Psoas muscle (tissue), 8 donors: ENCODE results near the gene C19orf53. TPM values are rescaled to one million over a fixed set of nuclear protein-coding genes. Genes with fewer than 3 reads are reported as not detected.

Experiments used
- ATAC-seq, 4 donors: fragments of 200-7000 bp; cut with Tn5 transposase; one replicate each; pipeline ENCODE4 v1.9.1; 2020; ENCODE audit warnings: moderate library complexity in 3 of 4, mild to moderate bottlenecking in 2 of 4
- DNase-seq, 2 donors: peaks; one replicate each; pipeline ENCODE4 v3.0.0-alpha.2; 2020
- H3K27ac ChIP-seq: fragments of 200-600 bp; one replicate; pipeline ENCODE4 v1.8.0; 2022
- H3K27me3 ChIP-seq, 3 donors: fragments of 200-600 bp in 1 of 3; one replicate each; pipeline versions ENCODE4 v1.6.1 to v1.8.0; 2013 to 2022; ENCODE audit warnings: low read length in 2 of 3, mild to moderate bottlenecking in 2 of 3, moderate library complexity in 1 of 3; ENCODE audit not compliant: insufficient read depth in 3 of 3
- H3K36me3 ChIP-seq, 2 donors: fragments of 200-600 bp in 1 of 2; one replicate each; pipeline versions ENCODE4 v1.6.1 to v1.8.0; 2013 to 2022; ENCODE audit warnings: low read depth in 1 of 2, mild to moderate bottlenecking in 1 of 2, moderate library complexity in 1 of 2; ENCODE audit not compliant: insufficient read depth in 1 of 2
- H3K4me1 ChIP-seq: fragments of 200-600 bp; one replicate; pipeline ENCODE4 v1.8.0; 2022
- H3K4me3 ChIP-seq: fragments of 200-600 bp; one replicate; pipeline ENCODE4 v1.8.0; 2022; ENCODE audit warnings: mild to moderate bottlenecking
- H3K9me3 ChIP-seq: fragments of 200-600 bp; one replicate; pipeline ENCODE4 v1.8.0; 2022
- CTCF ChIP-seq: fragments of 200-600 bp; IDR thresholded peaks from one replicate; pipeline ENCODE4 v1.8.0; 2022; ENCODE audit warnings: antibody characterized with exemption
- WGBS, 3 donors: extraction: QIAGEN DNeasy Blood & Tissue Kit; methylation state at CpG; one replicate each; pipeline versions ENCODE4 v1.1.6 to v1.1.7; 2013; 5-methylcytosine and 5-hydroxymethylcytosine counted together
- intact Hi-C, 2 donors: fragments of 100-400 bp; cut with DNase I; formaldehyde crosslinking; loops; one replicate each; pipeline versions ENCODE4 v1.11.0 to v1.14.2; 2022
- polyA plus RNA-seq, 3 donors: library from polyadenylated mRNA; stranded (reverse); fragments of 200-250 nt; gene quantifications; one replicate each; pipeline ENCODE4 v1.2.3, GENCODE V29; 2013
- total RNA-seq, 4 donors: library from RNA; stranded (reverse); fragmentation: NEBNext Ultra II Directional in 2 of 4; extraction: Animal tissue kit (Norgen Biotek cat#: 25700) in 2 of 4; gene quantifications; one replicate each; pipeline versions ENCODE4 v1.2.1 to v1.2.4, GENCODE V29; 2021 to 2023
- donor health status: healthy with polysubstance abuse.
- donor health status: DM: no; HTN: no; CAD: no; lungs with moderate emphysema.
- donor health status: Bipolar disorder and iron deficiency.
- donor health status: healthy.
- donor health status: DM: yes; HTN: yes; CAD: no.
- donor health status: DM: no; HTN: no; CAD: no.
- donor health status: DM: no; HTN: no; CAD: no.
- donor health status: DM: yes; HTN: yes; CAD: no.

The C19orf53 gene
- total and polyA plus RNA-seq, 7 donors: 88.9 to 196 (median 109) TPM

GRCh38 chr19:13817615-13818371 lies 43.5 kb downstream of the C19orf53 start:
- H3K4me3 ChIP-seq: no peak overlapping the region
- H3K36me3 ChIP-seq: peaks cover 0 to 9% of the 10 kb centered on the region in 2 donors
- TF ChIP-seq CTCF: no peak
- H3K27ac ChIP-seq: no peak overlapping the region
- no peaks in the 10 kb centered on the region for H3K9me3 ChIP-seq
- ATAC-seq (peak in 2 of 4 donors; percentile 13 to 15), DNase-seq (no peak)
- intact Hi-C loops: no loop called here
- H3K4me1 ChIP-seq: no peaks in the 10 kb centered on the region
- 74 to 75% (median 75%) methylated on average over 30 to 35 of the region's 35 CpGs for WGBS, 3 donors
- H3K27me3 ChIP-seq: no peaks in the 10 kb centered on the region

GRCh38 chr19:13819238-13819637 lies 45.0 kb downstream of the C19orf53 start:
- H3K36me3 ChIP-seq: peaks cover 0 to 9% of the 10 kb centered on the region in 2 donors
- no peak overlapping the region for H3K27ac ChIP-seq
- TF ChIP-seq CTCF: no peak
- DNase-seq (no peak), ATAC-seq (no peak)
- H3K27me3 ChIP-seq: no peaks in the 10 kb centered on the region
- intact Hi-C loops: no loop called here
- WGBS, 3 donors: 95 to 96% (median 95%) methylated on average over 11 of the region's 11 CpGs
- H3K9me3 ChIP-seq: no peaks in the 10 kb centered on the region
- H3K4me1 ChIP-seq: no peaks in the 10 kb centered on the region
- H3K4me3 ChIP-seq: no peak overlapping the region

GRCh38 chr19:13821292-13821691 lies 47.0 kb downstream of the C19orf53 start:
- TF ChIP-seq CTCF: no peak
- H3K27me3 ChIP-seq: no peaks in the 10 kb centered on the region
- no peak for ATAC-seq

GRCh38 chr19:13823256-13823655 lies 49.0 kb downstream of the C19orf53 start:
- WGBS, 3 donors: 38 to 54% (median 41%) methylated on average over 8 of the region's 8 CpGs
- ATAC-seq (peak in 3 of 4 donors; percentile 19 to 37 (median 32)), DNase-seq (peak; percentile 68 to 81)
- no peak overlapping the region for H3K4me3 ChIP-seq
- peaks cover 0 to 6% of the 10 kb centered on the region in 2 donors for H3K36me3 ChIP-seq
- H3K9me3 ChIP-seq: no peaks in the 10 kb centered on the region
- intact Hi-C loops: loop anchor here in 1 of 2 donors (2.0 kb wide), 1 partner anchor 16 kb away; no protein-coding TSS in a partner anchor
- H3K27ac ChIP-seq: no peak overlapping the region
- TF ChIP-seq CTCF: no peak
- no peaks in the 10 kb centered on the region for H3K4me1 ChIP-seq
- H3K27me3 ChIP-seq: no peaks in the 10 kb centered on the region

More at GRCh38 chr19:13821292-13821691, 47.0 kb downstream of the C19orf53 start:
- intact Hi-C loops: no loop called here
- Histone ChIP-seq H3K36me3 (no peaks in the 10 kb centered on the region), H3K9me3 (no peaks in the 10 kb centered on the region), H3K4me1 (no peaks in the 10 kb centered on the region), H3K4me3 (no peak overlapping the region), H3K27ac (no peak overlapping the region)
- WGBS, 3 donors: 93 to 99% (median 94%) methylated on average over 2 of the region's 2 CpGs
- DNase-seq: no peak
